Erythroblast (primary cell): ENCODE data around the gene NOS1AP.
"Not testable (repeated sequence)": the region's sequence is repeated elsewhere in the genome, so short reads cannot be mapped to it uniquely, and the experiment has no call there.

Source experiments
- DNase-seq, 2 experiments: peaks; one replicate each; lab custom pipeline; 2025; lab: John Stamatoyannopoulos, UW
- GATA1 ChIP-seq: IDR thresholded peaks from 2 replicates; pipeline ENCODE4 v1.6.1; 2011; ENCODE audit warnings: low read depth, mild to moderate bottlenecking, control low read depth, low read length, moderate library complexity
- POLR2A ChIP-seq: IDR thresholded peaks from 2 replicates; pipeline ENCODE4 v1.6.1; 2011; ENCODE audit warnings: mild to moderate bottlenecking, low read length

The NOS1AP gene

GRCh38 chr1:162038624-162039023 lies 30.9 kb upstream of the NOS1AP start:
- DNase-seq: no peak
- no peak for TF ChIP-seq GATA1

- DNase-seq: no peak
- TF ChIP-seq GATA1 (no peak), POLR2A (no peak)
These were observed 29.5 kb upstream of the NOS1AP start for GRCh38 chr1:162040001-162040400.

DNA sequence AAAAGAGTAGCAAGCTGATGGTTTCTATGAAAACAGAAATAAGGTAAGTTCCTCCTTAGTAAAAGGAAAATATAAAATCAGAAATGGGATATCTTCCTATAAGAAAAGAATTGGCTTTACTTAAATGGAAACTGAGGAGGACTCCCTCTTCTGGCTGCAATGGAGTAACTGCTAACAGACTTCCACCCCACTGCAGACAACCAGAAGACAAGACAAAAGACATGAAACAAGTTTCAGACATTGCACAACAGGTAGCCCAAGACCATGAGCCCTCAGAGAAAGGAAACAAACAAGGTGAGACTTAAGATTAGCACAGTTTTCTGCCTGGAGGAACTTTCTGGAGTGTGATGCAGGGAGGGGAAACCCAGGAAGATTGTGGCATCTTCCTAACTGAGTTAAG lies 28.8 kb upstream of the NOS1AP start:
- DNase-seq: peak; percentile 38 to 52
- TF ChIP-seq GATA1 (no peak), POLR2A (no peak)

DNA sequence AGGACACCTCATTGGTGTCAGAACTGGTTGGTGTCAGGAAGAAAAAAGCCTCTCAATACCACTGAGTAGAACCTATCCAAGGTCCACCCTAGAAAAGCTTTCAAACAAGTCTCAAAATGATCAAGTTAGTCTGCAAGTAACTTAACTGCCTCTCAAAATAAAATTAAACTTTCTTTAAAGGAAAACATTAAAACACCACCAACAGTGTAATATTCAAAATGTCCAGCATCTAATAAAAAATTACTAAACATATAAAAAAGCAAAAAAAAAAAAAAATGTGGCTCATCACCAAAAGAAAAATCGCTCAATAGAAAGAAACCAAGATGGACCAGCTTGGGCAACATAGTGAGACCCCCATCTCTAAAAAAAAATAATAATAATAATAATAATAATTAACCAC lies 27.1 kb upstream of the NOS1AP start:
- DNase-seq: no peak

DNA sequence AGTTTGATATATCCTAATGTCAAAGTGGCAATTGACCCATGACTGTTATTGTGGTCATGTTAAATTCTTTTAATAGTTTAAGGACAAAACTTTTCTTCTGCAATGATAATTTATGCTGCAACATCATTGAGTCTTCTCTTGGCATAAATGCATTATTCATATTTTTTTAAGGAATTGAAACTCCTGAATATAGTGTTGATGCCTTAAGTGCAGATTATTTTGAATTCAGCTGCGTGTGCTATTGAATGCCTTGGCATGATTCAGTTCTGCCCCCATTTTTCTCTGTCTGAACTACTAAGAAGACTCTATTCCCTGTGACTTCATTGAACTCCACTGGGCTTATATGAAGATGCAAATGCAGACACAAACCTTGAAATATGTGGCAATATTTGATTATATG lies 22.6 kb upstream of the NOS1AP start:
- TF ChIP-seq POLR2A (no peak), GATA1 (no peak)
- DNase-seq: no peak

More for the DNA sequence above, 27.1 kb upstream of the NOS1AP start:
- TF ChIP-seq POLR2A: no peak
- no peak for TF ChIP-seq GATA1

GRCh38 chr1:162053949-162054348 lies 15.5 kb upstream of the NOS1AP start:
- not testable (repeated sequence) for DNase-seq

DNA sequence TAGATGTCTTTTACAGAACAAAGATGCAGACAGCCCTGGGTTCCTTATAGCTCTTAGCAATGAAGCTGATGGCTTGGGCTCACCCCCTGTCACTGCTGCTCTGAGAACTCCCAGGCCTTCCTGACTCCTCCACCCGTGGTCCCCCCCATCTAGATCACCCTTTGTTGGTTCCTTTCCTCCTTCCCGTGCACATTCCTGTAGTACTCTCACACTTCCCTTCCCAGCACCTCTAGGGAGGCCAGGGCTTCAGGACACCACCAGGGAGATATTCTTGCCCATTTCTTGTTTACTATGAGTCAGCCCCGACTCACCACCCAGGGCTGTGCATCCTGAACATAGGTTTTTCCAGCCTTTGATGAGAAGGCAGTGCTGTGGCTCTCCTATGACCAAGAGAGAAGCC lies 14.4 kb upstream of the NOS1AP start:
- TF ChIP-seq GATA1 (no peak), POLR2A (no peak)
- no peak for DNase-seq

DNA sequence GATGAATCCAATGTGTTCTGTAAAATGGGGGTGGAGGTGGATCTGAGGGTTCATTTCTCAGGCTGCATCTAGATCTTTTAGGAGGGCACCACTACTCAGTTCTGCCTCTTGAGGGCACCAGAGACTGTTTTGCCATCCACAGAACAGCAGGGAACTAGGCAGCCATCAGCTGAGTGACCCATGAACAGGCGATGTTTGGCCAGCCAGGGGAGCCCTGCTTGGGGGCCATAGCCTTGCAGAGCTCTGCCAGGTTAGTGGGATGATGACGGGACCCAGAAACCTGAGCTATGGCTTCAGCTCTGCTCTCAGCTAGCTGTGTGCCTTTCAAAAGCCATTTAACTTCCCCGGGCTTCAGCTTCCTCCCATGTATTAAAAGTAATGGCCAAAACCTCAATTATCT lies 13.4 kb upstream of the NOS1AP start:
- peak; percentile 59 to 75 for DNase-seq
- TF ChIP-seq GATA1: no peak
- TF ChIP-seq POLR2A: no peak

- DNase-seq: no peak
- TF ChIP-seq POLR2A (no peak), GATA1 (no peak)
These were observed 12.9 kb upstream of the NOS1AP start for GRCh38 chr1:162056579-162056978.

GRCh38 chr1:162059721-162060120 lies 9.8 kb upstream of the NOS1AP start:
- DNase-seq: no peak

GRCh38 chr1:162060314-162060713 lies 9.2 kb upstream of the NOS1AP start:
- TF ChIP-seq POLR2A: no peak
- no peak for DNase-seq

More at GRCh38 chr1:162059721-162060120, 9.8 kb upstream of the NOS1AP start:
- TF ChIP-seq GATA1: no peak

DNA sequence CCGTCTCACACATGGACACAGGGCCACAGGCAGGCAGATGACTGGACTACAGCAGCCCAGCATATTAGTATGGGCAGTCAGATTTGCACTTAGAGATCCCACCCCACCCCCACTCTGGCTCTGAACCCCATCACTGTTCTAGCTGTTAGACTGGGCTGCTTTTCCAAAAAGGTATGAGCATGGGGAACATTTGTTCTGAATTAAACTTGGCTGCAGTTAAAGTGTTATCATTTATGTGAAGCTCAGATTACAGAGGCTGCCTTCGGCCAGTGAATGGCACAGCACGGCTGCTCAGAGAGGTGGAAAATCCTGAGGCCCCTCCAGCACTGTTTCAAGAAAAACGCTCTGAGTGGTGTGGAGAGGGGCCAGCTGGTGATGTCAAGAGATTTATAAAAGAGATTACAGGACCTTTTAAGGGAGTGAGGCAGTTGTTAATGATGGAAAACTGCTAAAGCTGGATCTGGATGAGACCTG lies 6.9 kb upstream of the NOS1AP start:
- no peak for DNase-seq
- TF ChIP-seq GATA1 (no peak), POLR2A (no peak)

DNA sequence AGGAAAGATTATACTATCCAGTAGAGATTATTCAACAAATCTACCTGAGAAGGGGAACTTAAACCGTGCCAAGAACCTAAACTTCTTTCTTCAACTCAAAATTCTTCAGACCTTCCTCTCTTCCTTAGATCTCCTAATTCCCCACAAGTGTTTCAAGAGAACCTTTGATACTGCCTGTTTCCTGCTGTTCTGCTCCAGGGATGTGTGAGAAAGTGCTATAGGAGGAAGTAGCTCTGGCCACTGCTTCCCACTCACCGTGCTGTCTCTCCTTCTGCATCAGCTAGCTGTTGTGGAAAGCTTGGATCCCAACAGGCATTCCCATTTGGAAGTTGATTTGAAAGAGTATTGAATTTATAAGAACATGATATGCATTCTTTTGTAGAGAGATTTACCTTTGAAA lies 4.5 kb upstream of the NOS1AP start:
- TF ChIP-seq POLR2A (no peak), GATA1 (no peak)
- DNase-seq: no peak

DNA sequence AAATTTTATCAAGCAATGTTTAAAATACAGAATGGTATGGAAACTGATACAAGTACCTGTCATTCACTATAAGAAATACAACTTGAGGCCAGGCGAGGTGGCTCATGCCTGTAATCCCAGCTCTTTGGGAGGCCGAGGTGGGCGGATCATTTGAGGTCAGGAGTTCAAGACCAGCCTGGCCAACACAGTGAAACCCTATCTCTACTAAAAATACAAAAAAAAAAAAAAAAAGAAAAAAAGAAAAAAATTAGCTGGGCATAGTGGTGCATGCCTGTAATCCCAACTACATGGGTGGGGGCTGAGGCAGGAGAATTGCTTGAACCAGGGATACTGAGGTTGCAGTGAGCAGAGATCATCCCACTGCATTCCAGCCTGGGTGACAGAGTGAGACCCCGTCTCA lies 2.7 kb upstream of the NOS1AP start:
- not testable (repeated sequence) for DNase-seq

DNA sequence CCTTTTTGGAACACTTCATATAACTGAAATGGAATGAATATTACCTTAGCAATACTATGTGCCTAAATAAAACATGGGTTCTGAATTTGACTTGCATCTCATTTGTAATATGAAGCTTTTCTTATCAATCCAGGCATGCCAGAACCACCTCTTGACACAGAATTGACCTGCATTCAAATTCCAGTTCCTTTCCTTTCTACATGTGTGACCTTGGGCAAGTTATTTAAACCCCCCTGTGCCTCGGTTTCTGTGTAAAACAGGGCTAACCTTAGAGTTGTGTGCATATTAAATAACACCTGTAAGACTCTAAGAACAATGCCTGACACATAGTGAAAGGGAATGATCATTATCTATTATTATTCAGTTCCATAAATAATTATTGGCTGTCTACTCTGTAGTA lies 2.0 kb upstream of the NOS1AP start:
- DNase-seq: peak in 1 of 2 experiments; percentile 14
- TF ChIP-seq POLR2A (no peak), GATA1 (no peak)

- TF ChIP-seq GATA1 (no peak), POLR2A (no peak)
- no peak for DNase-seq
These were observed 1.2 kb upstream of the NOS1AP start for GRCh38 chr1:162068301-162068700.
